Bronchial epithelial cell (primary cell): ENCODE data around the gene TBC1D22A. TPM values are rescaled to one million over a fixed set of nuclear protein-coding genes. Genes with fewer than 3 reads are reported as not detected.

Source experiments
- DNase-seq: peaks from one replicate; pipeline ENCODE4 v3.0.0-alpha.2; 2010; ENCODE audit warnings: low read depth
- FAIRE-seq: peaks from 2 replicates; lab custom pipeline; 2011; peaks lifted over from hg19 to GRCh38; lab: Jason Lieb, UNC
- H3K27me3 ChIP-seq: 2 replicates; pipeline ENCODE4 v1.5.1; 2011; ENCODE audit warnings: low read length; ENCODE audit not compliant: control insufficient read depth, insufficient read depth
- H3K36me3 ChIP-seq: 2 replicates; pipeline ENCODE4 v1.5.1; 2011; ENCODE audit warnings: low read length; ENCODE audit not compliant: control insufficient read depth, insufficient read depth
- H3K4me3 ChIP-seq: 2 replicates; pipeline ENCODE4 v1.5.1; 2011; ENCODE audit warnings: mild to moderate bottlenecking, low read depth, low read length, control low read depth
- total RNA-seq: library from RNA; depleted of rRNA; stranded (reverse); fragments of >200 nt; gene quantifications from 2 replicates; pipeline ENCODE4 v1.2.1, GENCODE V29; 2014
- TF ChIP-seq, protein P1 (sequence below): IDR thresholded peaks from 2 replicates; pipeline ENCODE4 v1.5.1; 2011; ENCODE audit warnings: mild to moderate bottlenecking, moderate library complexity, low read length, control low read depth, inconsistent platforms; ENCODE audit not compliant: insufficient read depth, severe bottlenecking

TBC1D22A gene
- total RNA-seq, 1 donor from 2014 or later: 10.0 TPM

DNA sequence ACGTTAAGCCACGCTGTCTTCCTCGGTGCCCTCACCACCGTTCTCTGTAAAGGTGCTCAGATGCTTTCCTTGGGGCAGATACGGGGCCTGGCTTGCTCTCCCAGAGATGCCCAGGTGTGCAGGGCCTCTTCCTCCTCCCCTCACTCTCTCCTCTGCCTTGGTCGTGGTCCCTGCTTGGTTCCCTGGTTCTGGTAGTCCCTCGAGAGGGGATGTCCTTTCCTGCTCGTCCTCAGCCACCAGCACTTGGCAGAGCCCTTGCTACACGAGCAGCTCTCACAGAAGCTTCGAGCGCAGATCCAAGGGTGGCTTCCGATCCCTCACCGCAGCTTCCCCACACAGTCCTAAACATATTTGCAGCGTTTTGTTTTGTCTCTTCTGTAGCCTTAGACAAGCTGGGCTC lies 298.8 kb downstream of the TBC1D22A start:
- FAIRE-seq (no peak), DNase-seq (no peak)
- H3K4me3 ChIP-seq: no peak overlapping the region
- no peaks in the 10 kb centered on the region for H3K27me3 ChIP-seq
- peaks cover 10% of the 10 kb centered on the region for H3K36me3 ChIP-seq
- TF ChIP-seq, protein P1, sequence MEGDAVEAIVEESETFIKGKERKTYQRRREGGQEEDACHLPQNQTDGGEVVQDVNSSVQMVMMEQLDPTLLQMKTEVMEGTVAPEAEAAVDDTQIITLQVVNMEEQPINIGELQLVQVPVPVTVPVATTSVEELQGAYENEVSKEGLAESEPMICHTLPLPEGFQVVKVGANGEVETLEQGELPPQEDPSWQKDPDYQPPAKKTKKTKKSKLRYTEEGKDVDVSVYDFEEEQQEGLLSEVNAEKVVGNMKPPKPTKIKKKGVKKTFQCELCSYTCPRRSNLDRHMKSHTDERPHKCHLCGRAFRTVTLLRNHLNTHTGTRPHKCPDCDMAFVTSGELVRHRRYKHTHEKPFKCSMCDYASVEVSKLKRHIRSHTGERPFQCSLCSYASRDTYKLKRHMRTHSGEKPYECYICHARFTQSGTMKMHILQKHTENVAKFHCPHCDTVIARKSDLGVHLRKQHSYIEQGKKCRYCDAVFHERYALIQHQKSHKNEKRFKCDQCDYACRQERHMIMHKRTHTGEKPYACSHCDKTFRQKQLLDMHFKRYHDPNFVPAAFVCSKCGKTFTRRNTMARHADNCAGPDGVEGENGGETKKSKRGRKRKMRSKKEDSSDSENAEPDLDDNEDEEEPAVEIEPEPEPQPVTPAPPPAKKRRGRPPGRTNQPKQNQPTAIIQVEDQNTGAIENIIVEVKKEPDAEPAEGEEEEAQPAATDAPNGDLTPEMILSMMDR: no peak

DNA sequence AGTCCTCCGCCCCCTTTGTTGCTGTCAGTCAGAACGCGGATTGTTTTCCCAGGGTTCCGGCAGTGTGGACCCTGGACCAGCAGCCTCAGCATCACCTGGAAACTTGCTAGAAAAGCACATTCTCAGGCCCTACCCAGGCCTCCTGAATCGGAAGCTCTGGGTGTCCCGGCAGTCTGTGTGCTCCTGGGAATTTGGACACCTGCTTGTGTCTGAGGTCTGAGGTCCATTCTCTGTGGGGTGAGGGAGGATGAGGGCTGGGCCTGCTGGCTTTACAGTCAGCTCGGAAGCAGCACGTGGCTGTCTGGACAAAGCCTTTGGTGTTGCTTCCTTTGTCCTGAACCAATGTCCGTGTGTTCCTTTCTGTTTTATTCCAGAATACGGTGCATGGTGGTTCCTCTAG lies 299.7 kb downstream of the TBC1D22A start:
- H3K36me3 ChIP-seq: peaks cover 10% of the 10 kb centered on the region
- TF ChIP-seq, protein P1: no peak
- FAIRE-seq: no peak
- no peaks in the 10 kb centered on the region for H3K27me3 ChIP-seq
- no peak for DNase-seq
- H3K4me3 ChIP-seq: no peak overlapping the region

- TF ChIP-seq, protein P1: no peak
- FAIRE-seq (no peak), DNase-seq (no peak)
- no peaks in the 10 kb centered on the region for H3K27me3 ChIP-seq
- H3K36me3 ChIP-seq: peaks cover 9% of the 10 kb centered on the region
- no peak overlapping the region for H3K4me3 ChIP-seq
These were observed 300.6 kb downstream of the TBC1D22A start for GRCh38 chr22:47063071-47063509.

DNA sequence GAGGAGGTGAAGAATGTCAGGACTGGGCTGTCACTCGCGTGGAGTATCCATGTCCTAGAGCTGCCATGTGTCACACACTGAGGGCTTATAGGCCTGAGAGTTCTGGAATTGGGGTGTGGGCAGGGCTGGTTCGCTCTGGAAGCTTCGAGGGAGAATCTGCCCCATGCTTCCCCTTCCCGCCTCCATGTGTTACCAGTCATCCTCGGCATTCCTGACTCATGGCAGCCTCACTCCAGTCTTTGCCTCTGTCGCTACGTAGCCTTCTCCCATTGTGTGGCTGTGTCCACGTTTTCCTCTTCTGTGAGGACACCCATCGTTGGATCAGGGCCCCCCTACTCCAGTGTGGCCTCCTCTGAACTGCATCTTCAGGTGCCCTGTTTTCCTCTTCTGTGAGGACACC lies 301.2 kb downstream of the TBC1D22A start:
- no peak for DNase-seq
- no peaks in the 10 kb centered on the region for H3K27me3 ChIP-seq
- FAIRE-seq: no peak
- H3K4me3 ChIP-seq: no peak overlapping the region
- H3K36me3 ChIP-seq: peaks cover 8% of the 10 kb centered on the region
- TF ChIP-seq, protein P1: no peak

GRCh38 chr22:47064016-47064415 lies 301.6 kb downstream of the TBC1D22A start:
- TF ChIP-seq, protein P1: no peak
- no peak for FAIRE-seq
- Histone ChIP-seq H3K4me3 (no peak overlapping the region), H3K27me3 (no peaks in the 10 kb centered on the region), H3K36me3 (peaks cover 8% of the 10 kb centered on the region)
- no peak for DNase-seq

DNA sequence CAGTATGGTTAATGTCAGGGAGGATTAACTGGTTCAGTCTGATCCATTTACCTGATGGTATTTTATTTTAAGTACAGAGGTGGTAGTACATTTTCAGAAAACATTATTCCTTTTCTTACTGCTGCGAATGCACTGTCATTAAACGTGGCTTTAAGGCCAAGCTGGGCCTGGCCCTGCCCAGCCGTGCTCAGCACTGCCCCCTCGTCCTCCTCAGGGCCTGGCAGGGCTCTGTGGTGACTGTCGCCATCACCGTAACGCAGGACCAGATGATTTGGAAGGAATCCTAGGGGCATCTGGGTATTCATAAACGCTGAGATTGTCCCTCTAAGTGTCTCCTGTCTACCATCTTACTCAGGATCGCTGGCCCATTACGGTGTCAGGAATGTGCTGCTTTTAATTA lies 302.0 kb downstream of the TBC1D22A start:
- TF ChIP-seq, protein P1: no peak
- DNase-seq (no peak), FAIRE-seq (no peak)
- H3K27me3 ChIP-seq: no peaks in the 10 kb centered on the region
- no peak overlapping the region for H3K4me3 ChIP-seq
- peaks cover 8% of the 10 kb centered on the region for H3K36me3 ChIP-seq
